H1 (cell line): Measurements from ENCODE around the gene THOC5.

Experiments used
- BRCA1 ChIP-seq: IDR thresholded peaks from 2 replicates; pipeline ENCODE4 v1.6.1; 2012; ENCODE audit warnings: low read depth, low read length, improper control_type of control experiment
- CHD1 ChIP-seq: IDR thresholded peaks from 2 replicates; pipeline ENCODE4 v1.6.1; 2012; ENCODE audit warnings: low read depth, low read length, improper control_type of control experiment
- EP300 ChIP-seq, 2 experiments: IDR thresholded peaks; 1 replicate in 1 of 2; 2 replicates in 1 of 2; pipeline ENCODE4 v1.6.1; 2011 to 2012; ENCODE audit warnings: low read depth in 2 of 2, low read length in 2 of 2, mild to moderate bottlenecking in 2 of 2, borderline replicate concordance in 1 of 2, inconsistent platforms in 1 of 2, moderate library complexity in 1 of 2
- EZH2 ChIP-seq: fragments of 200-600 bp; sonication (generic); IDR thresholded peaks from 2 replicates; pipeline ENCODE4 v1.7.1; 2012; ENCODE audit warnings: low read depth, mild to moderate bottlenecking, moderate library complexity, low read length, inconsistent platforms; ENCODE audit not compliant: severe bottlenecking
- JUN ChIP-seq: IDR thresholded peaks from 2 replicates; pipeline ENCODE4 v1.6.1; 2011; ENCODE audit warnings: low read depth, mild to moderate bottlenecking, improper control_type of control experiment, low read length
- MAFK ChIP-seq: IDR thresholded peaks from 2 replicates; pipeline ENCODE4 v1.6.1; 2012; ENCODE audit warnings: low read depth, mild to moderate bottlenecking, improper control_type of control experiment, low read length
- POLR2A ChIP-seq, 2 experiments: IDR thresholded peaks; 1 replicate in 1 of 2; 2 replicates in 1 of 2; pipeline ENCODE4 v1.6.1; 2011; ENCODE audit warnings: low read depth in 2 of 2, low read length in 2 of 2, mild to moderate bottlenecking in 2 of 2; ENCODE audit errors: control extremely low read depth in 1 of 2
- SAP30 ChIP-seq: fragments of 300-600 bp; sonication (generic); IDR thresholded peaks from 2 replicates; pipeline ENCODE4 v1.7.1; 2012; ENCODE audit warnings: low read length, moderate library complexity, mild to moderate bottlenecking, inconsistent platforms; ENCODE audit not compliant: insufficient read depth, insufficient replicate concordance
- SP1 ChIP-seq: IDR thresholded peaks from 2 replicates; pipeline ENCODE4 v1.6.1; 2011; ENCODE audit warnings: low read depth, low read length
- TEAD4 ChIP-seq: IDR thresholded peaks from 2 replicates; pipeline ENCODE4 v1.6.1; 2012; ENCODE audit warnings: low read depth, low read length, inconsistent platforms, mixed read lengths
- TF ChIP-seq, protein P1 (sequence below), 3 experiments: IDR thresholded peaks; 1 replicate in 2 of 3; 2 replicates in 1 of 3; pipeline versions ENCODE4 v1.5.1 to v1.6.1; 2011; ENCODE audit warnings: low read length in 3 of 3, mild to moderate bottlenecking in 3 of 3, inconsistent platforms in 2 of 3, low read depth in 1 of 3, moderate library complexity in 1 of 3; ENCODE audit not compliant: insufficient read depth in 1 of 3; ENCODE audit errors: control extremely low read depth in 1 of 3
- TF ChIP-seq, protein P2 (sequence below): IDR thresholded peaks from 2 replicates; pipeline ENCODE4 v1.6.1; 2012; ENCODE audit warnings: low read length, inconsistent platforms

DNA sequence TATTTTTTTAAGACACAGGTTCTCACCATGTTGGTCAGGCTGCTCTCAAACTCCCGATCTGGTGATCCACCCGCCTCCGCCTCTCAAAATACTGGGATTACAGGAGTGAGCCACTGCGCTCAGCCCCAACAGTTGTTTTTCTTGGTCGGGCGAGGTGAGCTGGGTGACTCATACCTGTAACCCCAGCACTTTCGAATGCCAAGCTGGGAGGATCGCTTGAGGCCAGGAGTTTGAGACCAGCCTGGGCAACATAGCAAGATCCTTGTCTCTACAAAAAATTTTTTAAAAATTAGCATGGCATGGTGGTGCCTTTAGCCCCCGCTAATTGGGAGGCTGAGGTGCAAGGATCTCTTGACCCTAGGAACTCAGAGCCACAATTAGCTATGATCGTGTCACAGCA, 42.9 kb upstream of the THOC5 start:
- TF ChIP-seq TEAD4 (no peak), MAFK (no peak), EP300 (IDR thresholded peaks at IDR 0.05; ENCODE audit: borderline replicate concordance in 1 of 2, low read depth in 2 of 2, low read length in 2 of 2) (no peak), EZH2 (no peak), POLR2A (IDR thresholded peaks at IDR 0.05; ENCODE audit: control extremely low read depth in 1 of 2, low read depth in 2 of 2, low read length in 2 of 2) (no peak), SP1 (no peak), CHD1 (no peak), JUN (no peak), SAP30 (no peak), BRCA1 (no peak)
- TF ChIP-seq, protein P1, sequence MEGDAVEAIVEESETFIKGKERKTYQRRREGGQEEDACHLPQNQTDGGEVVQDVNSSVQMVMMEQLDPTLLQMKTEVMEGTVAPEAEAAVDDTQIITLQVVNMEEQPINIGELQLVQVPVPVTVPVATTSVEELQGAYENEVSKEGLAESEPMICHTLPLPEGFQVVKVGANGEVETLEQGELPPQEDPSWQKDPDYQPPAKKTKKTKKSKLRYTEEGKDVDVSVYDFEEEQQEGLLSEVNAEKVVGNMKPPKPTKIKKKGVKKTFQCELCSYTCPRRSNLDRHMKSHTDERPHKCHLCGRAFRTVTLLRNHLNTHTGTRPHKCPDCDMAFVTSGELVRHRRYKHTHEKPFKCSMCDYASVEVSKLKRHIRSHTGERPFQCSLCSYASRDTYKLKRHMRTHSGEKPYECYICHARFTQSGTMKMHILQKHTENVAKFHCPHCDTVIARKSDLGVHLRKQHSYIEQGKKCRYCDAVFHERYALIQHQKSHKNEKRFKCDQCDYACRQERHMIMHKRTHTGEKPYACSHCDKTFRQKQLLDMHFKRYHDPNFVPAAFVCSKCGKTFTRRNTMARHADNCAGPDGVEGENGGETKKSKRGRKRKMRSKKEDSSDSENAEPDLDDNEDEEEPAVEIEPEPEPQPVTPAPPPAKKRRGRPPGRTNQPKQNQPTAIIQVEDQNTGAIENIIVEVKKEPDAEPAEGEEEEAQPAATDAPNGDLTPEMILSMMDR (IDR thresholded peaks at IDR 0.05; ENCODE audit: control extremely low read depth in 1 of 3, insufficient read depth in 1 of 3, low read depth in 1 of 3, low read length in 3 of 3): no peak
- TF ChIP-seq, protein P2, sequence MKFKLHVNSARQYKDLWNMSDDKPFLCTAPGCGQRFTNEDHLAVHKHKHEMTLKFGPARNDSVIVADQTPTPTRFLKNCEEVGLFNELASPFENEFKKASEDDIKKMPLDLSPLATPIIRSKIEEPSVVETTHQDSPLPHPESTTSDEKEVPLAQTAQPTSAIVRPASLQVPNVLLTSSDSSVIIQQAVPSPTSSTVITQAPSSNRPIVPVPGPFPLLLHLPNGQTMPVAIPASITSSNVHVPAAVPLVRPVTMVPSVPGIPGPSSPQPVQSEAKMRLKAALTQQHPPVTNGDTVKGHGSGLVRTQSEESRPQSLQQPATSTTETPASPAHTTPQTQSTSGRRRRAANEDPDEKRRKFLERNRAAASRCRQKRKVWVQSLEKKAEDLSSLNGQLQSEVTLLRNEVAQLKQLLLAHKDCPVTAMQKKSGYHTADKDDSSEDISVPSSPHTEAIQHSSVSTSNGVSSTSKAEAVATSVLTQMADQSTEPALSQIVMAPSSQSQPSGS: no peak
